Lower leg skin (tissue), 4 donors: Measurements from ENCODE around the gene THADA. TPM values are rescaled to one million over a fixed set of nuclear protein-coding genes. Genes with fewer than 3 reads are reported as not detected.

Experiments
- DNase-seq, 2 donors: peaks; one replicate each; pipeline ENCODE4 v3.0.0-alpha.2; 2019; ENCODE audit warnings: low spot score in 2 of 2
- H3K4me3 ChIP-seq: fragments of 200-600 bp; sonication (generic); 2 replicates; pipeline ENCODE4 v1.5.1; 2017; ENCODE audit warnings: mild to moderate bottlenecking, low read depth; ENCODE audit not compliant: poor library complexity, severe bottlenecking
- CTCF ChIP-seq, 3 donors: fragments of 450-650 bp; IDR thresholded peaks; one replicate each; pipeline ENCODE4 v1.5.1; 2016; ENCODE audit warnings: antibody characterized with exemption in 3 of 3, mild to moderate bottlenecking in 3 of 3, moderate library complexity in 2 of 3
- POLR2A ChIP-seq, 2 donors: fragments of 450-650 bp; IDR thresholded peaks; one replicate each; pipeline ENCODE4 v1.6.1; 2016 to 2017; ENCODE audit warnings: antibody characterized with exemption in 2 of 2, mild to moderate bottlenecking in 1 of 2, moderate library complexity in 1 of 2
- WGBS, 2 donors: methylation state at CpG; one replicate each; pipeline ENCODE4 v1.1.5; 2018; 5-methylcytosine and 5-hydroxymethylcytosine counted together
- intact Hi-C: fragments of 100-400 bp; cut with DNase I; formaldehyde crosslinking; loops from one replicate; pipeline ENCODE4 v1.15.0; 2023; ENCODE audit warnings: low total_unique reads
- total RNA-seq, 4 donors: library from RNA; depleted of rRNA; stranded (reverse); fragments of >200 nt; gene quantifications; one replicate each; pipeline ENCODE4 v1.1.0, GENCODE V29; 2016

THADA gene
- total RNA-seq, 4 donors from 2014 or later, result 19.5 to 26.4 (median 22.2) TPM

GRCh38 chr2:43280994-43281393 is 314.8 kb downstream of the THADA start:
- no peak for TF ChIP-seq CTCF (IDR thresholded peaks at IDR 0.05)
- no peak for TF ChIP-seq POLR2A (IDR thresholded peaks at IDR 0.05)
- 64 to 93% methylated on average over 2 of the region's 2 CpGs for WGBS, 2 donors
- intact Hi-C loops, result no loop called here
- no peak overlapping the region for H3K4me3 ChIP-seq
- no peak for DNase-seq

DNA sequence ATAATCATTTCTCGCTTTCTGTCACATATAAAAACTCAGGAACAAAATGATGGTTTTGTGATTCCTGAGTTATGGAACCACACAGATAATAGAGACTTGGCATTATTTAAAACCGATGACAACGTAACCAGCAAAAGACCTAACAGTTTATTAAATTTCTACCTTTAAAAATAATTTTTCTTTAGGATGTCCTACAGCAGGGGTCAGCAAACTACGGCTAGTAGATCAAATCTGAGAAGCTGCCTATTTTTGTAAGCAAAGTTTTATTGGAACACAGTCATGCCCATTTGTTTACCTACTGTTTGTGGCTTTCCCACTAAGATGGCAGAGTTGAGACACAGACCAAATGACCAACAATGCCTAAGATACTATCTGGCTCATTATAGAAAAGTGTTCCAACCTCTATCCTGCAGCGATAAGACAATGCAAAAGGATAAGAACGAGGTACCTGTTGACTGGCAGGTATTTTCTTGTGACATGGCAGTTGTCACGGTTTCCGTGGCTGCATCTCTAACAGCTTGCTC is 316.5 kb downstream of the THADA start:
- 94 to 97% methylated on average over 8 of the region's 8 CpGs for WGBS, 2 donors
- intact Hi-C loops, result no loop called here
- no peak for DNase-seq
- TF ChIP-seq POLR2A (IDR thresholded peaks at IDR 0.05) (no peak), CTCF (IDR thresholded peaks at IDR 0.05) (no peak)
- H3K4me3 ChIP-seq, result no peak overlapping the region

GRCh38 chr2:43278564-43279220 is 317.1 kb downstream of the THADA start:
- 90 to 91% methylated on average over 10 of the region's 10 CpGs for WGBS, 2 donors
- no peak for DNase-seq

GRCh38 chr2:43276962-43277391 is 318.9 kb downstream of the THADA start:
- intact Hi-C loops, result no loop called here
- H3K4me3 ChIP-seq, result no peak overlapping the region
- WGBS, 2 donors, result 62 to 69% methylated on average over 3 of the region's 3 CpGs
- TF ChIP-seq POLR2A (IDR thresholded peaks at IDR 0.05), result no peak
- TF ChIP-seq CTCF (IDR thresholded peaks at IDR 0.05), result no peak
- no peak for DNase-seq

More at GRCh38 chr2:43278564-43279220, 317.1 kb downstream of the THADA start:
- intact Hi-C loops, result no loop called here
- TF ChIP-seq CTCF (IDR thresholded peaks at IDR 0.05) (no peak), POLR2A (IDR thresholded peaks at IDR 0.05) (no peak)
- no peak overlapping the region for H3K4me3 ChIP-seq

DNA sequence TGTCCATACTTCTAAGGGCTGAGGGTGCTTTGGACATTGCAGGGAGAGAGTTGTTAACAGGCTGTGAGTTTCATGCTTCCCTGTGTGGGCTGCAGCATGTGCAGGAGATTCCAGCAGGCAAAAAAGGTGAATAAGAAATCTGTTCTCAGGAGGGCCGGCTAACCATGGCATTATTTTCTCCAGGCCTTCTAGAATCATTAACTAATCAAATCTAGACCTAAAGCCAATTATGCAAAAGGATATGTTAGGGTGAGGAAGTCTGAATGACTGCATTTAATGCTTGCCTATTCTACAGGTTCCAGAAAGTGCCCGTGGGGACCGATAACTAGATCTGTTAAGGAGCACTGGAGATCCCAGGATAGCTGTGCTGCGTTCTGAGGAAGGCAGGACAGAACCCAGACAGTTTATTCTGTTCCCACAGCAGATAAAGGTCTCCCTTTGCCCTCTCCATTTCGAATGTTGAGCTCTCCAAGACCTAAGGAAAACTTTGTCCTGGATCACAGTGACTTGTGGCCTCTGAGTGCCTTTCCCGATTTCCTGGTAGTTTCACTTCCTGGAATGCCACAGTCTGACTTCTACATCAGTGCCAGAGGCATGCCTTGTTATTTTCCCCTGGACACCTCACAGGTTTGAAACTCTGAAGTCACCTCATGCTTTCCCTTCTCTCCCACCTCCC is 319.4 kb downstream of the THADA start:
- intact Hi-C loops, result no loop called here
- TF ChIP-seq POLR2A (IDR thresholded peaks at IDR 0.05), result no peak
- no peak for TF ChIP-seq CTCF (IDR thresholded peaks at IDR 0.05)
- DNase-seq, result no peak
- WGBS, 2 donors, result 56 to 59% methylated on average over 6 of the region's 6 CpGs
- H3K4me3 ChIP-seq, result no peak overlapping the region
